Epidermal melanocyte (primary cell): ENCODE data around the gene PNPLA6.
"Not testable (repeated sequence)": the region's sequence is repeated elsewhere in the genome, so short reads cannot be mapped to it uniquely, and the experiment has no call there.

Source experiments
- DNase-seq: peaks from one replicate; pipeline ENCODE4 v3.0.0; 2011; ENCODE audit warnings: low spot score; ENCODE audit not compliant: insufficient read length

The PNPLA6 gene

DNA sequence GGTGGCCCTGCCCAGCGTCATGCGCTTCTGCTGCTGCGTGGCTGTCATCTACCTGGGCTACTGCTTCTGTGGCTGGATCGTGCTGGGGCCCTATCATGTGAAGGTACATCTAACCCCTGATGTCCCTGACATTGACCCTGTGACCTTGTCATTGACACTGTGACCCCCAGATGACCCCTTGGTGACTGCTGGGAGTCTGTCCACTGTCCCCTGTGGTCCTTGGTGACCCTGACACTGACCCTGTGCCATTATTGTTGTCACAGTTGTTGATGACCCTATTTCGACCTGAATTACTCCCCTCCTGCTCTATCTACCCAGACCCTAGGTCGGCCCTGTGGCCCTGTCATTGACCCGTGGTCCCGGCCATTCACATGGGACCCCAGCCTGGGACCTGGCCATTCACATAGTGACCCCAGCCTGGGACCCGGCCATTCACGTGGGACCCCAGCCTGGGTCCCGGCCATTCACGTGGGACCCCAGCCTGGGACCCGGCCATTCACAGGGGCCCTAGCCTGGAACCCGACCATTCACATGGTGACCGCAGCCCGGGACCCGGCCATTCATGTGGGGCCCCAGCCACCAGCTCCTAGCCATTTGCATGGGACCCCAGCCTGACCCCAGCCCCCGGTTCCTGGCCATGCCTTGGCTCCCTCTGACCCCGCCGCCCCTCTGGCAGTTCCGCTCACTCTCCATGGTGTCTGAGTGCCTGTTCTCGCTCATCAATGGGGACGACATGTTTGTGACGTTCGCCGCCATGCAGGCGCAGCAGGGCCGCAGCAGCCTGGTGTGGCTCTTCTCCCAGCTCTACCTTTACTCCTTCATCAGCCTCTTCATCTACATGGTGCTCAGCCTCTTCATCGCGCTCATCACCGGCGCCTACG is 5.7 kb upstream of the PNPLA6 start:
- DNase-seq, result no peak

DNA sequence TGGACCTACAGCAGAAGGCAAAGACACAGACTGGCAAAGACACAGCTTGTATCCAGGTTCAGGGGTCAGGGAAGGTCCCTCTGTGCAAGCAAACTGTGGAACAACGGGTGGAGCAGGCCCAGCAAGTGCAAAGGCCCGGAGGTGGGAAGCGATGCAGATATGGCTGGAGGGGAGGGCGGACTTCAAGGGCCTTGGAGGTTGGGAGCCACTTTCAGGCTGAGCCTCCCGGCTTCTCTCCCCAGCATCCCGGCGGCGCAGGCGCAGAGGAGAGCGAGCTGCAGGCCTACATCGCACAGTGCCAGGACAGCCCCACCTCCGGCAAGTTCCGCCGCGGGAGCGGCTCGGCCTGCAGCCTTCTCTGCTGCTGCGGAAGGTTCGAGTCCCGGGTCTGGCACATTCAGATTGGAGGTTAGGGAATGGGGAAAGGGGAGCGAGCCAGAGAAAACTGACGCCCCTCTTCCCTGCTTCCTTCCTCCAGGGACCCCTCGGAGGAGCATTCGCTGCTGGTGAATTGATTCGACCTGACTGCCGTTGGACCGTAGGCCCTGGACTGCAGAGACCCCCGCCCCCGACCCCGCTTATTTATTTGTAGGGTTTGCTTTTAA is 2.1 kb upstream of the PNPLA6 start:
- DNase-seq, result peak; percentile 36

DNA sequence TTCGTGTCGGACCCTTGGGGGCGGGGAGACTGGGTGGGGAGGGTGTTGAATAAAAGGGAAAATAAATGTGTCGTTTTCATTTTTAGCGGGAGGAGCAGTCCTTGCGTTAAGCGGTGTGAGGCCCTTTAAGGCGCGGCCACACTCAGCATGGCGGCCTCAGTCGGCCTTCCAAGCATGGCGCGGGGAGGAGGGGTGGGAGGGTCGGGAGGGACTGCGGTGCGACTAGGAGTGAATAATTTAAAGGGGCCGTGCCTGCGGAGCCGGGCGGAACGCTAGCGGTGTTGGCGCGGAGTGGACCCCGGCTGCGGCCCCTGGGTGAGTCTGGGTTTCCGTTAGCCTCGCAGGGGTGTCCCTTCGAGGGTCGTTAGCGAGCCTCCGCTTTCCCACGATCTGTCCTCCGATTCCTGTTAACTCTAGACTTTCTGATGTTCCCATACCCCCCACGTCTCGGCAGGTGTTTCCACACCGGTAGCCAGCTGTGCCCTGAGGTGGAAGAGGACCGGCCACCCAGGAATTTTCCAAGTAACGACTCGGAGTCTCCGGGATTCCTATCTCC is 1.5 kb upstream of the PNPLA6 start:
- peak; percentile 97 for DNase-seq

DNA sequence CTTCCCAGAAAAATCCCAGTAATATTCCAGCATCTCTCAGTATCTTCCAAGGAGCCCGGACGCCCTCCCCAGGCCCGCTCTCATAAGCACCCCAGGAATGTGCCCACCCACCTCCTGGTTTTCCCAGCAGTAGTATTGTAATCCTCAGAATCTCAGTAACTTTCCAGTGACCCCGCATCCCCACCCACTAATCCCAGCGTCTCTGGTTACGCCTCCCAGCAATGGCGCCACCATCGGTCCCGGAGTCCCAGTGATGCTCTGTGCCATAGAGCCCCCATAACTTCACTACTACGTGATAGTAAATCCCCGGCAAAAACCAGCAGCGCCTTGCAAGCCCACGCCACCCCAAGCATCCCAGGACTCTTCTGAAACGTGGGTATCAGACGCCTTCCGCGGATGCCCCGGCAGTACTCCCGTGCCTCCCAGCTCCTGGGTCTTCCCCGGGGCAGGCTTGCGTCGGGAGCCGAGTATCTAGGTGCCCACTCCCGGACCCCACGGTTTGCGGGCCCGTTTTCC is 928 bp upstream of the PNPLA6 start:
- DNase-seq, result peak; percentile 89

DNA sequence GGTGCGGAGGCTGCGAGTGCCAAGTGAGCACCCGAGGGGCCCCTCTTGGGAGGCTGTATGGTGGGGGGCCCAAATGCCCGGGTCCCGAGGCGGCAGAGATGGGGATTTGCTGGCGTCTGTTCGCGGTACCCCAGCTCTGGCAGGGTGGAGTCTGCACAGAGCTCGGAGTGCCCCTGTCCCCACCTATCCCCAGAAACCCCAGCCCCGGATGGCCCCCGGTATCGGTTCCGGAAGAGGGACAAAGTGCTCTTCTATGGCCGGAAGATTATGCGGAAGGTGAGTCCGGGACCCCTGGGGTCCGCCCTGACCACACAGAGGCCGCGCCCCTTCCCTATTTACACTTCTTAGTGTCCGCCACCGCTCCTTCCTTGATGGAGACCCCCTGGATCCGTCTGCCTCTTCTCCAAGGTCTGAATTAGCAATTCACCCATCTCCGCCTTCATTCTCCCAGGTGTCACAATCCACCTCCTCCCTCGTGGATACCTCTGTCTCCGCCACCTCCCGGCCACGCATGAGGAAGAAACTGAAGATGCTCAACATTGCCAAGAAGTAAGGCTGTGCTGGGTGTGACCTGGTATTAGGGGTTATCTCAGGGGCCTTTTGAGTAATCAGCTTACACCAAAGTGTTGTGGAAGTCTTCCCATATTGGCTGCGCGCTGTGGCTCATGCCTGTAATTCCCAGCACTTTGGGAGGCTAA is 630 bp downstream of the PNPLA6 start:
- no peak for DNase-seq

DNA sequence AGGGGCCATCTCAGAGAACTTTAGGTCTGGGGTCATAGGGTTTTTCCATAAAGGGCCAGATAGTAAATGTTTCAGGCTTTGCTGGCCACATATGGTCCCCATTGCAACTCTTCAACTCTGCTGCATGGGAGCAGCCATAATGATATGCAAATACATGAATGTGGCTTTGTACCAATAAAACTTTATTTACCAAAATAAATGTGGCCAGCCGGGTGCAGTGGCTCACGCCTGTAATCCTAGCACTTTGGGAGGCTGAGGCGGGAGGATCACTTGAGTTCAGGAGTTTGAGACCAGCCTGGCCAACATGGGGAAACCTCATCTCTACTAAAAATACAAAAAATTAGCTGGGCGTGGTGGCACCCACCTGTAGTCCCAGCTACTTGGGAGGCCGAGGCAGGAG is 3.5 kb downstream of the PNPLA6 start:
- not testable (repeated sequence) for DNase-seq

- no peak for DNase-seq
These were observed 4.4 kb downstream of the PNPLA6 start for GRCh38 chr19:7539827-7540425.

GRCh38 chr19:7540761-7541474 is 5.4 kb downstream of the PNPLA6 start:
- DNase-seq, result no peak

DNA sequence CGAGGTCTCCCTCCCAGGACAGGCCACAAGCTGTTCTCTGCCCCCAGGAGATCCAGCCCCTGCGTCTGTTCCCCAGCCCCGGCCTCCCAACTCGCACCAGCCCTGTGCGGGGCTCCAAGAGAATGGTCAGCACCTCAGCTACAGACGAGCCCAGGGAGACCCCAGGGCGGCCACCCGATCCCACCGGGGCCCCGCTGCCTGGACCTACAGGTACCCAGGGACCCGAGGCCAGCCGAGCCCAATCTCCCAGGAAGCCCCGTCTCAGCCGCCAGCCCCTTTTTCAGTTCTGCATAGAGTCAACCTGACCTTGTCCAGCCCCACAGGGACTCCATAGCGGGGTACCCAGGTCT is 5.9 kb downstream of the PNPLA6 start:
- no peak for DNase-seq

DNA sequence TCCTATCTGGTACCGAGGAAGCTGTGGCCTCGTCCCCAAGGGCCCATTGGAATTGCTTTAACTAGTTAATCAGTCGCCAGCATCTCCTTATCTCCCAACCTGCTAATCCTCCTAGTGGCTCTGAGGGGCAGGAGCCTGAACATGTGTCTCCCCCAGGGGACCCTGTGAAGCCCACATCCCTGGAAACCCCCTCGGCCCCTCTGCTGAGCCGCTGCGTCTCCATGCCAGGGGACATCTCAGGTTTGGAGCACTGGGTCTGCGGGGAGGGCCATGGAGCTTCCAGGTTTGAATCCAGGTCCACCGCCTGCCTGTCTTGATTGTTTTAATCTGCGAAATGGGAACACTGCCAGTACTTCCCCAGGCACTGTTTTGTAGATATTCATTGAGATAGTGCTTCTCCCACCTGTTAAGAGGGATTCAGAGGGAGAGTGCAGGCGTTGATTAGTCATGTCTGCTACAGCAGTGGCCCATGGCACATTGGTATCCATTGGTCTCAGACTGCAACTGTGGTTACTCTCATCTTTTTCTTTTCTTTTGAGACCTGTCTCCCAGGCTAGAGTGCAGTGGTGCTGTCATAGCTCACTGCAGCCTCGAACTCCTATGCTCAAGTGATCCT is 6.4 kb downstream of the PNPLA6 start:
- no peak for DNase-seq

- no peak for DNase-seq
These were observed 7.2 kb downstream of the PNPLA6 start for GRCh38 chr19:7542556-7543348.

DNA sequence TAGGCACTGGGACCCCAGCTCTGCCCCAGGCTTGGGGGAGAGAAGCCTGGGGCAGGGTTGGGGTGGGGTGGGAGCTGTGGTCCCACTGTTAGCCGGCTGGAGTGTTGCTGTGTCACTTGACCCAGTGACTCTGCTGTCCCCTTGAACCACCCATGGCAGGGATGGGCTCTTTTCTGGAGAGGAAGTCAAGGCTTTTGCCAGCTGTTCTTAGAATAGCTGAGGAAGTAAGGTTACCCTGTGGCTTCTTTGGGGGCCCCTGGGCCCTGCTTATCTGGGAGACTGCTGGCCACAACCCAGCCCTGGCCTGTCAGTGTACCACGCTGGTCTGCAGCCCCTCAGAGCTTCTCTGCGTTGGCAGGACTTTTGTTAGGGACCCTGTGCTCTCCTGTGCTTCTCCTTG is 9.1 kb downstream of the PNPLA6 start:
- DNase-seq, result no peak

DNA sequence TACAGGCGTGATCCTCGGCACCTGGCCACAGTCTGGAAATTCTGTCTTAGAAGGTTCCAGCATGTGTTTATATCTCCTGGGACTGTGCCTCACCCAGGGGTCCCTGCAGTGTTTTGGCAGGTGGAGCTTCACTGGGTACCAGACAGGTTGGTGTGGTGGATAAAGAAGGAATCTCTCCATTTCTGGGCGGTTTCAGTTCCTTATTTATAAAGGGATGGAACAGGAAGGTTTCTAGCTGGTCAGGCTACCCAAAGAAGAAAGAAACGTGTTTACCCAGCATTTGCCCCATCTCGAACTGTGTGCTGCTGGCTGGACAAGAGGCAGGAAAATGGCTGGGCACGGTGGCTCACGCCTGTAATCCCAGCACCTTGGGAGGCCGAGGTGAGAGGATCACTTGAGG is 9.8 kb downstream of the PNPLA6 start:
- DNase-seq, result no peak

DNA sequence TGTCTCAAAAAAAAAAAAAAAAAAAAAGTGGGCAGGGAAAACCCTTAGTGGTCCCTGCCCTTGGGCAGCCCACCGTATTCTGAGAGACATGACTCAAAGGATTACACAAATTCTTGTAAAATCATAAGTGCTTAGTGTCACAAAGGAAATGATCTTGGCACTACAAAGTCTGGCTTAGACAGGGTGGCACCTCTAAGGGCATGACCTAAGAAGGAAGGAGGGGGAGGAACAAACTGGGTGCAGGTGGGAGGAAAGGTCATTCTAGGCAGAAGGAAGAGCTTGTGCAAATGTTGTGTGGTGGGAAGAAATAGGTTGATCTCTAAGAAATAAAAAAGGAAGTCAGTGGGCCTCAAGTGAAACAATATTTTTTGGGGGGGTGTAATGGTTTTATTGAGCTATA is 10.4 kb downstream of the PNPLA6 start:
- no peak for DNase-seq

DNA sequence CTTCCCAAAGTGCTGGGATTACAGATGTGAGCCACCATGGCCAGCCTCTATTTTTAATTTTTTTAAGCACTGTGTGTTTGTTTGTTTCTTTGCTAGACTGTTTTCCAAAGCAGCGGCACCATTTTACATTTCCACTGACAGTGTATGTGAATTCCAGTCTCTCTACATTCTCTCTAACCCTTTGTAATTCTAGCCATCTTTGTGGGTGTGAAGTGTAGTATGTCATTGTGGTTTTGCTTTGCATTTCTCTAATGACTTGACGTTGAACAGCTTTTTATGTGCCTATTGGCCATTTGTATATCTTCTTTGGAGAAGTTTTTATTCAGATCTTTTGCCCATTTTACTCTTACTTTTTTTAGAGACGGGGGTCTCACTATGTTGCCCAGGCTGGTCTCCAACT is 11.6 kb downstream of the PNPLA6 start:
- no peak for DNase-seq

GRCh38 chr19:7549429-7550148 is 14.1 kb downstream of the PNPLA6 start:
- DNase-seq, result no peak

GRCh38 chr19:7550169-7550770 is 14.8 kb downstream of the PNPLA6 start:
- DNase-seq, result no peak

DNA sequence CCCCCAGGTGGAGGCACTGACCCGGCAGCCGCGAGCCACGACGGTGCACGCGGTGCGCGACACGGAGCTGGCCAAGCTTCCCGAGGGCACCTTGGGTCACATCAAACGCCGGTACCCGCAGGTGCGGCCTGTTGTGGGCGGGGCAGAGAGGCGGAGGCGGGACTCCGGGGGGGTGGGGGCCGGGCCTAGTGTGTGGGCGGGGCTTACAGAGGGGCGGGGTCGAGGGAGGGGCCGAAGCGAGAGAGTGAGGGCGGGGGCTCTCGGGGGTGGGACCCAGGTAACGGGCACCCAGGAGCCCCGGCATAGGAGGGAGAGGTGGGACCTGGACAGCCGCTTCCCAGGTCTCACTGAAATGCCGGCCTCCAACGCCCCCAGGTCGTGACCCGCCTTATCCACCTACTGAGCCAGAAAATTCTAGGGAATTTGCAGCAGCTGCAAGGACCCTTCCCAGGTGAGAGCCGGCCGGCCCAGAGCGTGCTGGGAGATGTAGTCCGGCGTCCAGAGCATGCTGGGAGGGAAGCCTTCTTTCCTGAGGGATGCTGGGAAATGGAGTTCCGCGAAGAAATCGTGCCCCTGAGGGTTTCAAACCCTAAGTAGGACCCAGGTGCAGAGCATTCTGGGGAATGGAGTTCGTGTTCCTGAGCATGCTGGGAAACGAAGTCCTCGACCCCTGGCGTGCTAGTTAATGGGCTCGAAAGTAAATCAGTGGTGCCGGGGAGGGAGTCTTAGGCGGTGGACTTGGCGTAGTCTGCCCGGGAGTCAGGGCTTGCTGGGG is 15.7 kb downstream of the PNPLA6 start:
- peak; percentile 90 for DNase-seq
